Mesenchymal stem cell (in vitro differentiated cells and primary cell): ENCODE measurements around the gene SPHK2.
"Not testable (repeated sequence)": the region's sequence is repeated elsewhere in the genome, so short reads cannot be mapped to it uniquely, and the experiment has no call there.

Experiments used
- DNase-seq: peaks from one replicate; pipeline ENCODE4 v3.0.0-alpha.2; 2013
- H2AFZ ChIP-seq: one replicate; pipeline ENCODE4 v1.6.1; 2013; ENCODE audit warnings: low read depth, mild to moderate bottlenecking, control low read depth, inconsistent platforms, low read length, moderate library complexity
- H2AK5ac ChIP-seq: 2 replicates; pipeline ENCODE4 v1.6.1; 2013; ENCODE audit warnings: low read length, moderate library complexity, mild to moderate bottlenecking, inconsistent platforms; ENCODE audit not compliant: severe bottlenecking
- H2BK120ac ChIP-seq: one replicate; pipeline ENCODE4 v1.6.1; 2013; ENCODE audit warnings: low read depth, mild to moderate bottlenecking, inconsistent platforms, low read length, moderate library complexity
- H2BK12ac ChIP-seq, 2 experiments: one replicate each; pipeline ENCODE4 v1.6.1; 2013; ENCODE audit warnings: inconsistent platforms in 2 of 2, low read length in 2 of 2, mild to moderate bottlenecking in 2 of 2, moderate library complexity in 2 of 2, control low read depth in 1 of 2
- H2BK15ac ChIP-seq: one replicate; pipeline ENCODE4 v1.6.1; 2013; ENCODE audit warnings: mild to moderate bottlenecking, low read depth, inconsistent platforms; ENCODE audit not compliant: poor library complexity, severe bottlenecking
- H2BK5ac ChIP-seq: 2 replicates; pipeline ENCODE4 v1.6.1; 2013; ENCODE audit warnings: low read depth, mild to moderate bottlenecking, low read length, control low read depth, inconsistent platforms; ENCODE audit not compliant: poor library complexity, severe bottlenecking
- H3K14ac ChIP-seq, 2 experiments: one replicate each; pipeline ENCODE4 v1.6.1; 2013; ENCODE audit warnings: inconsistent platforms in 2 of 2, low read length in 2 of 2, control low read depth in 1 of 2, mild to moderate bottlenecking in 1 of 2, moderate library complexity in 1 of 2
- H3K18ac ChIP-seq, 2 experiments: one replicate each; pipeline ENCODE4 v1.6.1; 2013; ENCODE audit warnings: inconsistent platforms in 2 of 2, low read length in 2 of 2, control low read depth in 1 of 2, low read depth in 1 of 2, mild to moderate bottlenecking in 1 of 2
- H3K23ac ChIP-seq, 2 experiments: one replicate each; pipeline ENCODE4 v1.6.1; 2013; ENCODE audit warnings: inconsistent platforms in 2 of 2, low read length in 2 of 2, mild to moderate bottlenecking in 2 of 2, moderate library complexity in 2 of 2, control low read depth in 1 of 2
- H3K27ac ChIP-seq: 2 replicates; pipeline ENCODE4 v1.5.1; 2013; ENCODE audit warnings: mild to moderate bottlenecking, moderate library complexity, low read length, control low read depth, inconsistent platforms; ENCODE audit not compliant: poor library complexity, severe bottlenecking
- H3K27me3 ChIP-seq, 2 experiments: 2 replicates each; pipeline versions ENCODE4 v1.6.1 to v1.7.0; 2013; ENCODE audit warnings: low read length in 2 of 2, mild to moderate bottlenecking in 2 of 2, moderate library complexity in 2 of 2, control low read depth in 1 of 2, inconsistent platforms in 1 of 2; ENCODE audit not compliant: control insufficient read depth in 1 of 2, insufficient read depth in 1 of 2
- H3K36me3 ChIP-seq, 2 experiments: 2 replicates each; pipeline versions ENCODE4 v1.6.1 to v1.7.0; 2013; ENCODE audit warnings: low read length in 2 of 2, control low read depth in 1 of 2, inconsistent platforms in 1 of 2, low read depth in 1 of 2, mild to moderate bottlenecking in 1 of 2; ENCODE audit not compliant: insufficient read depth in 2 of 2, control insufficient read depth in 1 of 2
- H3K4ac ChIP-seq, 2 experiments: one replicate each; pipeline ENCODE4 v1.6.1; 2013; ENCODE audit warnings: inconsistent platforms in 2 of 2, low read length in 2 of 2, mild to moderate bottlenecking in 2 of 2, moderate library complexity in 2 of 2, control low read depth in 1 of 2, low read depth in 1 of 2
- H3K4me1 ChIP-seq: 2 replicates; pipeline ENCODE4 v1.6.1; 2013; ENCODE audit warnings: low read depth, low read length, control low read depth; ENCODE audit not compliant: control insufficient read depth, insufficient read depth
- H3K4me2 ChIP-seq: 2 replicates; pipeline ENCODE4 v1.6.1; 2013; ENCODE audit warnings: low read length, mild to moderate bottlenecking, inconsistent platforms; ENCODE audit not compliant: poor library complexity, severe bottlenecking
- H3K4me3 ChIP-seq, 2 experiments: 2 replicates each; pipeline versions ENCODE4 v1.5.1 to v1.7.0; 2013; ENCODE audit warnings: low read length in 2 of 2, mild to moderate bottlenecking in 2 of 2, control low read depth in 1 of 2, low read depth in 1 of 2; ENCODE audit not compliant: insufficient read depth in 1 of 2
- H3K79me1 ChIP-seq: replicated peaks from 2 replicates; pipeline ENCODE4 v1.6.1; 2013; ENCODE audit warnings: mild to moderate bottlenecking, control low read depth, low read length, inconsistent platforms; ENCODE audit not compliant: poor library complexity, severe bottlenecking
- H3K9ac ChIP-seq: 2 replicates; pipeline ENCODE4 v1.7.0; 2013; ENCODE audit warnings: mild to moderate bottlenecking, low read length, moderate library complexity
- H3K9me3 ChIP-seq: 2 replicates; pipeline ENCODE4 v1.7.0; 2013; ENCODE audit warnings: mild to moderate bottlenecking, low read length; ENCODE audit not compliant: control insufficient read depth
- H4K8ac ChIP-seq: one replicate; pipeline ENCODE4 v1.6.1; 2013; ENCODE audit warnings: inconsistent platforms, mild to moderate bottlenecking, low read length, moderate library complexity
- H4K91ac ChIP-seq: one replicate; pipeline ENCODE4 v1.6.1; 2013; ENCODE audit warnings: mild to moderate bottlenecking, low read length, inconsistent platforms
- WGBS: methylation state at CpG from one replicate; pipeline ENCODE4 v1.1.7; 2013; ENCODE audit warnings: mixed read lengths; 5-methylcytosine and 5-hydroxymethylcytosine counted together

The SPHK2 gene

DNA sequence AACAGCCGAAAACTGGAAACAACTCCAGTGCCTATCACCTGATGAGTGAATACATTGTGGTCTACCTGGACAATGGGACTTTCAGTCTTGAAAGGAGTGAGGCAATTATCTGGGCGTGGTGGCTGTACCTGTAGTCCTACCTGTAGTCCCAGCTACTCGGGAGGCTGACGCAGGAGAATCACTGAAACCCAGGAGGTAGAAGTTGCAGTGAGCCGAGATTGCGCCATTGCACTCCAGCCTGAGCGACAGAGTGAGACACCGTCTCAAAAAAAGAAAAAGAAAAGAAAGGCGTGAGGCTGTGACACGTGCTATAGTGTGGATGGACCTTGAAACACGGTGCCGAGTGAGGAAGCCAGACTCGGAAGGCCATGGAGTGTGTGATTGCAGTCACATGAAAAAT is 57.6 kb downstream of the SPHK2 start:
- no peak overlapping the region for H3K4me3 ChIP-seq
- DNase-seq: no peak
- H3K23ac ChIP-seq: no peak overlapping the region
- no peak overlapping the region for H2BK12ac ChIP-seq
- H2AK5ac ChIP-seq: no peak overlapping the region
- H3K27ac ChIP-seq: no peak overlapping the region
- H2AFZ ChIP-seq: no peak overlapping the region
- H3K79me1 ChIP-seq: no peaks in the 10 kb centered on the region
- no peak overlapping the region for H2BK5ac ChIP-seq
- no peak overlapping the region for H3K18ac ChIP-seq
- H2BK120ac ChIP-seq: no peak overlapping the region
- H3K9me3 ChIP-seq: no peaks in the 10 kb centered on the region
- 91% methylated on average over 13 of the region's 13 CpGs for WGBS
- no peak overlapping the region for H3K14ac ChIP-seq
- peaks cover 18% of the 10 kb centered on the region for H3K4me1 ChIP-seq
- H3K9ac ChIP-seq: no peak overlapping the region
- H3K27me3 ChIP-seq: peaks cover 14 to 15% of the 10 kb centered on the region in 2 experiments
- no peak overlapping the region for H4K91ac ChIP-seq
- H3K4ac ChIP-seq: no peak overlapping the region
- no peak overlapping the region for H4K8ac ChIP-seq
- H3K4me2 ChIP-seq: no peak overlapping the region
- no peak overlapping the region for H2BK15ac ChIP-seq
- H3K36me3 ChIP-seq: no peaks in the 10 kb centered on the region

GRCh38 chr19:48678201-48678600 is 58.9 kb downstream of the SPHK2 start:
- Histone ChIP-seq H3K14ac (no peak overlapping the region), H3K18ac (no peak overlapping the region), H3K4ac (no peak overlapping the region), H2BK5ac (no peak overlapping the region), H3K27ac (no peak overlapping the region), H3K4me1 (peaks cover 19% of the 10 kb centered on the region), H3K23ac (no peak overlapping the region), H3K4me2 (no peak overlapping the region), H3K79me1 (no peaks in the 10 kb centered on the region), H2BK12ac (no peak overlapping the region), H3K9ac (no peak overlapping the region), H4K91ac (no peak overlapping the region), H3K27me3 (peaks cover 15 to 17% of the 10 kb centered on the region in 2 experiments), H2AFZ (no peak overlapping the region), H3K9me3 (no peaks in the 10 kb centered on the region), H2BK120ac (no peak overlapping the region), H3K36me3 (no peaks in the 10 kb centered on the region), H3K4me3 (no peak overlapping the region), H2BK15ac (no peak overlapping the region), H2AK5ac (no peak overlapping the region), H4K8ac (peak overlapping the region; percentile 20)
- DNase-seq: no peak
- 46% methylated on average over 3 of the region's 4 CpGs for WGBS

- not testable (repeated sequence) for H2BK12ac ChIP-seq, H3K4me3 ChIP-seq, H2AFZ ChIP-seq, H3K18ac ChIP-seq, H3K27ac ChIP-seq, H2BK5ac ChIP-seq, H4K8ac ChIP-seq, H2AK5ac ChIP-seq, H3K79me1 ChIP-seq, H3K36me3 ChIP-seq, H4K91ac ChIP-seq, H3K4me2 ChIP-seq, H3K4ac ChIP-seq, DNase-seq, H3K9ac ChIP-seq, H3K9me3 ChIP-seq, H2BK15ac ChIP-seq, H3K14ac ChIP-seq, H2BK120ac ChIP-seq, H3K23ac ChIP-seq
- H3K4me1 ChIP-seq: peaks cover 17% of the 10 kb centered on the region
- WGBS: 93% methylated on average over 12 of the region's 19 CpGs
- peaks cover 10 to 22% of the 10 kb centered on the region in 2 experiments for H3K27me3 ChIP-seq
Measured at GRCh38 chr19:48680006-48680405, 60.7 kb downstream of the SPHK2 start.
